ENCODE results near the gene MTHFD2L. TPM values are rescaled to one million over a fixed set of nuclear protein-coding genes. Genes with fewer than 3 reads are reported as not detected.

The MTHFD2L gene
- total and polyA plus RNA-seq, 2 of the 8 experiments (the other 6 are each of a cell fraction or from before 2014, with no cell fraction given), result 5.4 to 15.0 TPM

- Histone ChIP-seq H2BK12ac (ENCODE audit: low read depth, low read length) (no peak overlapping the region), H4K20me1 (replicated peaks in 1 of 2; ENCODE audit: control insufficient read depth in 1 of 2, insufficient read depth in 2 of 2, low read length in 2 of 2) (no peaks in the 10 kb centered on the region), H3K36me3 (ENCODE audit: control insufficient read depth in 2 of 4, insufficient read depth in 4 of 4, low read length in 3 of 4) (no peaks in the 10 kb centered on the region), H3K18ac (ENCODE audit: extremely low read depth, low read length) (no peak overlapping the region), H3K23ac (ENCODE audit: insufficient read length) (no peak overlapping the region), H4K8ac (ENCODE audit: extremely low read depth, insufficient read depth, low read length) (no peak overlapping the region), H3K56ac (replicated peaks; ENCODE audit: insufficient read length, low read depth, low read length) (no peak overlapping the region), H3K79me1 (ENCODE audit: low read depth, low read length) (no peaks in the 10 kb centered on the region), H3K4ac (replicated peaks; ENCODE audit: insufficient read length, low read depth, low read length) (no peak overlapping the region), H2BK20ac (ENCODE audit: low read length) (no peak overlapping the region), H2BK120ac (replicated peaks; ENCODE audit: low read depth, low read length) (no peak overlapping the region), H3K27ac (ENCODE audit: low read depth, low read length) (no peak overlapping the region), H3K23me2 (ENCODE audit: low read depth, low read length) (no peaks in the 10 kb centered on the region), H3K4me1 (replicated peaks in 1 of 4; ENCODE audit: control insufficient read depth in 3 of 4, insufficient read depth in 4 of 4, low read length in 3 of 4) (peaks cover 0 to 4% (median 0%) of the 10 kb centered on the region in 4 experiments; a peak in 2 of 7 replicates), H3K14ac (ENCODE audit: insufficient read length) (no peak overlapping the region), H3K27me3 (replicated peaks in 1 of 4; ENCODE audit: control insufficient read depth in 3 of 4, extremely low read depth in 1 of 4, insufficient read depth in 3 of 4, low read length in 3 of 4) (no peaks in the 10 kb centered on the region), H2BK15ac (ENCODE audit: low read length) (no peak overlapping the region), H2AK5ac (ENCODE audit: low read depth, low read length) (no peak overlapping the region), H3K4me2 (ENCODE audit: insufficient read depth in 1 of 2, low read depth in 2 of 2, low read length in 2 of 2) (no peak overlapping the region), H2AFZ (ENCODE audit: low read length) (no peak overlapping the region), H2BK5ac (ENCODE audit: low read depth, low read length) (no peak overlapping the region), H4K91ac (replicated peaks; ENCODE audit: insufficient read length, low read length) (no peak overlapping the region), H3K79me2 (ENCODE audit: control insufficient read depth in 1 of 2, insufficient read depth in 2 of 2, low read length in 2 of 2) (no peaks in the 10 kb centered on the region), H4K5ac (ENCODE audit: insufficient read length, low read depth, low read length) (no peak overlapping the region), H3K9ac (replicated peaks in 1 of 4; ENCODE audit: extremely low read depth in 1 of 4, low read depth in 3 of 4, low read length in 3 of 4) (no peak overlapping the region), H3K9me3 (ENCODE audit: insufficient read depth in 2 of 2, low read depth in 1 of 2, low read length in 1 of 2) (no peaks in the 10 kb centered on the region), H3K4me3 (ENCODE audit: extremely low read depth in 1 of 4, insufficient read depth in 2 of 4, low read depth in 3 of 4, low read length in 4 of 4) (no peak overlapping the region)
- POLR2A ChIA-PET (ENCODE audit: partially characterized antibody), result no interaction called here
- CTCF ChIA-PET (ENCODE audit: partially characterized antibody), result interaction anchor here (1.3 kb wide), 1 partner anchor 343 kb away, joined by 3 read pairs; no protein-coding TSS in a partner anchor
- DNase-seq (ENCODE audit: low read depth in 1 of 2, low spot score in 2 of 2) (no peak), FAIRE-seq (no peak)
- no peak for TF ChIP-seq SIX5 (IDR thresholded peaks at IDR 0.05; ENCODE audit: low read depth, low read length)
- no peak for TF ChIP-seq JUND (IDR thresholded peaks at IDR 0.05; ENCODE audit: low read length)
- TF ChIP-seq HDAC2 (IDR thresholded peaks at IDR 0.05; ENCODE audit: borderline replicate concordance in 1 of 2, low read depth in 2 of 2, low read length in 2 of 2), result no peak
- no peak for TF ChIP-seq SIRT6 (IDR thresholded peaks at IDR 0.05; ENCODE audit: low read length)
- TF ChIP-seq GTF2F1 (IDR thresholded peaks at IDR 0.05; ENCODE audit: borderline replicate concordance, low read depth, low read length), result no peak
- TF ChIP-seq CREB1 (IDR thresholded peaks at IDR 0.05), result no peak
- TF ChIP-seq CTBP2 (IDR thresholded peaks at IDR 0.05; ENCODE audit: borderline replicate concordance, insufficient read depth, insufficient read length, low read length), result no peak
- no peak for TF ChIP-seq SP4 (IDR thresholded peaks at IDR 0.05; ENCODE audit: low read length)
- no peak for TF ChIP-seq CHD1 (IDR thresholded peaks at IDR 0.05; ENCODE audit: low read depth, low read length)
- TF ChIP-seq SP2 (IDR thresholded peaks at IDR 0.05; ENCODE audit: low read length), result no peak
- no peak for TF ChIP-seq TEAD4 (IDR thresholded peaks at IDR 0.05; ENCODE audit: low read depth, low read length)
- TF ChIP-seq FOSL1 (IDR thresholded peaks at IDR 0.05; ENCODE audit: insufficient read depth, low read depth, low read length), result no peak
- TF ChIP-seq JUN (IDR thresholded peaks at IDR 0.05; ENCODE audit: low read depth, low read length), result no peak
- TF ChIP-seq MAFK (IDR thresholded peaks at IDR 0.05; ENCODE audit: low read depth, low read length), result no peak
- TF ChIP-seq USF2 (IDR thresholded peaks at IDR 0.05; ENCODE audit: low read length), result no peak
- TF ChIP-seq NANOG (IDR thresholded peaks at IDR 0.05; ENCODE audit: insufficient read depth, low read depth, low read length, poor library complexity, severe bottlenecking), result no peak
Measured at GRCh38 chr4:74331944-74332343, 174.0 kb downstream of the MTHFD2L start.

All from H1 (cell line).